Measurements from ENCODE around the gene ODF4.

DNA sequence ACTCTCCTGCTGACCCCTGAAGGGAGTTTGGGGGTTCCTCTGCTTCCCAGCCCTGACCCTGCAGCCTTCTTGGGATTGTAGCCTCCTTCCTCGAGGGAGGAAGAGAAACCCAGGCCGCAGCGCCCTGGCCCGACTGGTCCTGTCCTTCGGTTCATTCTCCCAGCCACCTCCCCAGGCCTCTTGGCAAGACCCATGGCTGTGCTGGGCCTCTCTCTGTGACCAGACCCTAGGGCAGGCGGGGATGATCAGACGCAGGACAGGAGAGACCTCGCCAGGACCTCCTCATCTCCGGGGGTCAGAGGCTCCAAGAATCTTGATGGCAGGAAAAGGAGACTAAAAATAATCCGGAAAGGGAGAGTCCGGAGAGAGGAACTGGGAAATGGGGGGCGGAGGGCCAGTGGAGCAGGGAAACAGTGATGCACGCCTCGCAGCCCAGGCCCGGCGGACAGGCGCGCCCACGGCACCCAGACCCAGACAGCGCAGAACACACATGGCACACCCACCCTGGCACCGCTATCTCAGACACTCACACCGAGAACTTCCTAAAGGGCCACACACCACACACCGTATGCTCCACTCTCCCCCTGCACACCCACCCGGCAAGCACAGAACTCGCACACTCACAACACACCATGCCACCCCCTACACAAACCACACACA is 28.4 kb upstream of the ODF4 start:
- TF ChIP-seq, protein P1, sequence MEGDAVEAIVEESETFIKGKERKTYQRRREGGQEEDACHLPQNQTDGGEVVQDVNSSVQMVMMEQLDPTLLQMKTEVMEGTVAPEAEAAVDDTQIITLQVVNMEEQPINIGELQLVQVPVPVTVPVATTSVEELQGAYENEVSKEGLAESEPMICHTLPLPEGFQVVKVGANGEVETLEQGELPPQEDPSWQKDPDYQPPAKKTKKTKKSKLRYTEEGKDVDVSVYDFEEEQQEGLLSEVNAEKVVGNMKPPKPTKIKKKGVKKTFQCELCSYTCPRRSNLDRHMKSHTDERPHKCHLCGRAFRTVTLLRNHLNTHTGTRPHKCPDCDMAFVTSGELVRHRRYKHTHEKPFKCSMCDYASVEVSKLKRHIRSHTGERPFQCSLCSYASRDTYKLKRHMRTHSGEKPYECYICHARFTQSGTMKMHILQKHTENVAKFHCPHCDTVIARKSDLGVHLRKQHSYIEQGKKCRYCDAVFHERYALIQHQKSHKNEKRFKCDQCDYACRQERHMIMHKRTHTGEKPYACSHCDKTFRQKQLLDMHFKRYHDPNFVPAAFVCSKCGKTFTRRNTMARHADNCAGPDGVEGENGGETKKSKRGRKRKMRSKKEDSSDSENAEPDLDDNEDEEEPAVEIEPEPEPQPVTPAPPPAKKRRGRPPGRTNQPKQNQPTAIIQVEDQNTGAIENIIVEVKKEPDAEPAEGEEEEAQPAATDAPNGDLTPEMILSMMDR (IDR thresholded peaks at IDR 0.05; ENCODE audit: low read depth, low read length, missing input control), result no peak
- TF ChIP-seq GABPA (IDR thresholded peaks at IDR 0.05 in 1 of 2, conservative IDR thresholded peaks at IDR 0.05 in 1 of 2) (no peak), RAD21 (IDR thresholded peaks at IDR 0.05) (no peak)

Measured in liver (tissue), 3 donors.